Activated CD8-positive, alpha-beta memory T cell treated with anti-CD3 and anti-CD28 coated beads, Interleukin-2, amount 50 U/mL, for 1 hour (primary cell): ENCODE data around the gene SNW1.
"Not testable (repeated sequence)": the region's sequence is repeated elsewhere in the genome, so short reads cannot be mapped to it uniquely, and the experiment has no call there.

ENCODE experiments used
- DNase-seq: peaks from one replicate; pipeline ENCODE4 v3.0.0-alpha.2; 2020; ENCODE audit errors: extremely low read depth

The SNW1 gene

DNA sequence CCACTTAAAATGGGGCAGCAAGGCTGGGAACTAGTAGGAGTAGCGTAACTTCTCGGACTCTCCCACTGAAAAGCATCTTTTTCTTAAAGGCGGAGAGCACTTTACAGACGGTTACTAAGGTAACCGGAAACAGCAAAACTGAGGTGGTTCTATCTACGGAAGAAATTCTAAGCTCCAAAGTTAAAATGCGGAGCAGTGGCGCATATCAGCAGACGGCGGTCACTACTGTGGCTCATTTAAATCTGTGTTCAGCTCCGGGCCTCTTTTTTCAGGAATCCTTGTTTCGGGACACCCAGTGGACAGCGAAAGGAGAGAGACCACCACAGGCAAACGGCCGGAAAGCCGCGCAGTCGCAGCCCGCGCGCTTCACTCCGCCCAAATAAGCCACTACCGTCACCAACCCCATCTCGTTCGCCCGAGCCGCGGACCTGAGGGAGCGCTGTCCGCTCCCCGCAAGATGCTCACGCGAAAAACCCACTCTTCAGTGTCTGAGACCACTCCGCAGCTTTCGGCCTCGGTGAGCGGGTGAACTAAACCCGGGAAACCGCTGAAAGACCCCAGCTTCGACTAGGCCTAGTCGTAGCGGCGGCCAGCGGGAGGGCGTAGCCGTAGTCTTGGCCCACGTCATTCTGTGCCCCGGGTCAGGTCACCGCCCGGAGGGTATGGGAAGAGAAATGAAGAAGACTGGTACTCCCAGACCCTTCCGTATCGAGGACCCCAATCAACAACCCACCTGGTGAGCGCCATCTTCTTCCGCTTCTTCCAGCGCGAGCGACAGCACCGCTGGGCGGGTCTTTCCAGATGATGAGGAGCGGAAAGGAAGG, at the start of gene SNW1:
TSS of gene SNW1 (minus strand) at position 776 of the 824 bp plus-strand sequence. CDS start at position 747, 29 bp downstream.
- peak; percentile 78 for DNase-seq

DNA sequence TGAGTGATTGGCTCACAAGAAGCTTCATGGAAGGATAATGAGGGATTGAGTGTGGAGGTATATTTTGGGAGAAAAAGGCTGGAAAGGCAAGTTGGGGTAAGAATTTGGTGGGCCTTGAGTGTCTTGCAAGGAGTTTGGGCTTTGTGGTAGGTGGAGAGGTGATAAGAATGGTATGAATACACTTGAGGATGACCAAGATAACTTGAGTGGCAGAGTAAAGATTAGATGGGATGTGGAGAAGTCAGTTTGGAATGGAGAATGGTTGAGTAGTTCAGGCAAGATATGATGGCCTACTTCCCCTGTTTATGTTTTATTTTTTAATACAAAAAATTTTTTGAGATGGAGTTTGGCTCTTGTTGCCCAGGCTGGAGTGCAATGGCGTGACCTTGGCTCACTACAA, 48.1 kb upstream of the SNW1 start:
- no peak for DNase-seq

DNA sequence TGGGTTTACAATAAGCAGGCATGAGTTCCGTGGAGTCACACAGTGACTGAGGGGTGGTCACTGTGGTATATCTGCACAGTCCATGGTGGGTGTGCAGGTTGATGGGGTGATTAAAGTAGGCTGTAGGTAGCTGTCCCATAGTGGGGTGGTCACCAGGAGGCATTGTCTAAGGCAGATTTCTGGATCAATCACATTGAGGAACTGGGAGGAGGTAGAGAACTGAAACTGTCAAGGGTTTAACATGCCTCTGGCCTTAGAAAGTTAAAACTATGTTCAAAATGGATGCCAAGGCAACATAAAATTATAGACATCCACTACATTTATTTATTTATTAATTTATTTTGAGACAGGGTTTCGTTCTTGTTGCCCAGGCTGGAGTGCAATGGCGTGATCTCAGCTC, 47.3 kb upstream of the SNW1 start:
- no peak for DNase-seq

DNA sequence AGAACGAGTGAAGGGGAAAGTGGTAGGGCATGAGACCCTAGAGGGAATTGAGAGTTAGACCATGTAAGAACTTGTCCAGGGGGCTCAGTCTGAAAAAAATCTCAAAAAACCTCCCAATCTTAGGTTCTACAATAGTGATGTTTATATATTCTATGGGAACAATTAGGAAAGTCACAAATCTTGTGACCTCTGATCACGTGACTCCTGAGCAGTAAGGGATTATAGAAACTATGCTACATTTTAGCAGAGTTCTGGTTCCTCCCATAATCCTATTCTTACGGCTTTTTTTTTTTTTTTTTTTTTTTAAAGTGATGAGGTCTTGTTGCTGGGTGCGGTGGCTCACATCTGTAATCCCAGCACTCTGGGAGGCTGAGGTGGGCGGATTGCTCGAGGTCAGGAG, 44.8 kb upstream of the SNW1 start:
- no peak for DNase-seq

DNA sequence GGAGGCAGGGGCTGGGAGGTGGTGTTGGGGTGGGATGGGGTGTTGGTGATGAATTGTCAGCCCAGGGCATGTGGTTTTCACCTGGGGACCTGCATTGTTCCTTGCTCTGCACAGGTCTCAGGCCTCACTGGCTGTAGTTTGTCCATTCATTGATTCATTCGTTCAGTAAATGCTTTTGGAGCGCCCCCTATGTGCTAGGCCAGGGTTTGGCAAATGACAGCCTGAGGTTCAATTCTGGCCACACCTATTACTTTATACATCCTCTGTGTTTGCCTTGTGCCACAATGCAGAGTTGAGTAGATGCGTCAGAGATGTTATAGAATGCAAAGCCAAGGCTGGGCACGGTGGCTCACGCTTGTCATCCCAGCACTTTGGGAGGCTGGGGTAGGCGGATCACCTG, 43.6 kb upstream of the SNW1 start:
- no peak for DNase-seq

DNA sequence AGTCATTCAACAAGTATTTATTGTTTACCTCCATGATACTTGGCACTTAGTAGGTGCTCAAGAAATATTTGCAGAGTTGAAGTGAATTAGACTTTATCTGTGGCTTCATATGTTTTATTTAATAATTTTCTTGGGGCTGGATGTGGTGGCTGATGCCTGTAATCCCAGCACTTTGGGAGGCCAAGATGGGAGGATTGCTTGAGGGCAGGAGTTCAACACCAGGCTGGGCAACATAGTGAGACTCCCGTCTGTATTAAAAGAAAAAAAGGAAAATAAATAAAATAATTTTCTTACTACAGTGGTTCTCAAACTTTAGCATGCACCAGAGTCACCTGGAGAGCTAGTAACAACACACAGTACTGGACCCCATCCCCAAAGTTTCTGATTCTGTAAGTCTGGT, 39.9 kb upstream of the SNW1 start:
- no peak for DNase-seq

DNA sequence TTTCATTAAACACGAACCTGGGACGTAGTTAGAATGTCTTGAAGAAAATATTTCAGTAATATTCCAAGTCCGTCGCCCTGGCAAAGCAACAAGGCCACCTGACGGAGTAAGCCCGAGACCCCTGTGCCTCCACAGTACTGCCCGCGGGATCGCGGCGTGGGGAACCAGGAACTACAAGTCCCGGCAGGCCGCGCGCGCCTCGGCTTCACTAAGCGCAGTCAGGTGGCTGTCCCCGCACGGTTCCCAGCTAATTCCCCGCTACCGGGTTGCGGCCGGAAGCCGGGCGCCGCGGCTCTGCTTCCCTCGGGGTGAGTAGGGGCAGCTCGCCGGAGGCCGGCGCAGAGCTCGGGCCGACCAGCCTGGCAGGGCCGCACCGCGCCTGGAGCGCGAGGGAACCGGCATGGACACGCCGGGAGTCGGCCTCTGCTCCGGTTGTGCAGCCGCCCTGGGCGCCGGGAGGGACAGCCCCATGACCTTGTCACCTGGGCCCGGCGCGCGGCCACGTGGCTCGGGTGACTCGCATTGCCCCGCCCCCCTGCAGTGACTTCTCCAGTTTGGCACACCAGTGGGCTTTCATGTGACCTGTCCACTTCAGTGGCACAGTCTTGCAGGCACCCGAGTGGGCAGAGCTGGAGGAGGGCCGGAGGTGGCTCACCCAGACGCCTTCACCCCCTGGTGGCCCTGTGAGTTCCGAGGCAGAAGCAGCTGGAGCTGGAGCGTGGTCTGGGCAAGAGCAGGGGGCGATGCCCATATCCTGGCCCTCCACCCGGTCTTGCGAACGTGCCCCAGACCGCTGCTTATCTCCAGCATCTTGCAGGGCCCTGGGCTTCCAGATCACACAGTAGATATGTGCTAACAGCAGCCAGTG, 39.1 kb upstream of the SNW1 start, which contains the start of gene ADCK1:
TSS of gene ADCK1 (plus strand) at position 247 of the 868 bp plus-strand sequence. CDS start 18,870 bp downstream, outside the sequence.
- peak; percentile 36 for DNase-seq

DNA sequence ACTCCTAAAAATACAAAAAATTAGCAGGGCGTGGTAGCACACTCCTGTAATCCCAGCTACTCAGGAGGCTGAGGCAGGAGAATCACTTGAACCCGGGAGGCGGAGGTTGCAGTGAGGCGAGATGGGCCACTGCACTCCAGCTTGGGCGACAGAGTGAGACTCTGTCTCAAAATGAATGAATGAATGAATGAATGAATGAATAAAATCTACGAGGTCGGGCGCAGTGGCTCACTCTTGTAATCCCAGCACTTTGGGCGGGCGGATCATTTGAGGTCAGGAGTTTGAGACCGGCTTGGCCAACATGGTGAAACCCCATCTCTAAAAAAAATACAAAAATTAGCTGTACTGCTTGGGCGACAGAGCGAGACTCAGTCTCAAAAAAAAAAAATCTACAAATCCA, 38.5 kb upstream of the SNW1 start:
- DNase-seq = not testable (repeated sequence)

DNA sequence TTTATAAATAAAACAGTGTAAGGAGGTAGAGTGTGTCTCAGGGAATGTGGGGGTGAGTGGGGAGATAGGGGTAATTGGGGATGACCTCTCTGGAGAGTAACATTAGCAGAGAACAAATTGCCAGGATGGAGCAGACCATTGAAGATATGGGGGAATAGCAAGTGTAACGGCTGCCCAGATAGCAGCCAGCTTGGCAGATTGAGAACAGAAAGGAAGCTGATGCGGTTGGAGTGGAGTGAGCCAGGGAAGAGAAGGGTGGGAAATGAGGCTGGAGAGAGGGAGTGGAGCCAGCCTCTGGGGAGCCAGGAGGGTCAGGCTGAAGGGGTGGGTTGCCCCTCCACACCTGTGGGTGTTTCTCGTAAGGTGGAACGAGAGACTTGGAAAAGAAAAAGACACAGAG, 33.4 kb upstream of the SNW1 start:
- DNase-seq = no peak

DNA sequence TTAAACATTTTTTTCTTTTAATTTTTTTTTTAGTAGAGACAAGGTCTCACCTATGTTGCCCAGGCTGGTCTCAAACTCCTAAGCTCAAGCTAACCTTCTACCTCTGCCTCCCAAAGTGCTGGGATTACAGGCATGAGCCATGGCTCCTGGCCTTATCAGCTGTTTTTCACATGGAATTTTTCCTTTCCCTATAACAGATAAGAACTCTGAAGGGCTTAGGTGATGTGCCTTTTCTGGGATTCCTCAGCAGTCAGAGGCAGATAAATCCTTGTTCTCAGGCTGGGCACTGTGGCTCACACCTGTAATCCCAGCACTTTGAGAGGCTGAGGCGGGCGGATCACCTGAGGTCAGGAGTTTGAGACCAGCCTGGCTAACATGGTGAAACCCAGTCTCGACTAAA, 32.3 kb upstream of the SNW1 start:
- not testable (repeated sequence) for DNase-seq

DNA sequence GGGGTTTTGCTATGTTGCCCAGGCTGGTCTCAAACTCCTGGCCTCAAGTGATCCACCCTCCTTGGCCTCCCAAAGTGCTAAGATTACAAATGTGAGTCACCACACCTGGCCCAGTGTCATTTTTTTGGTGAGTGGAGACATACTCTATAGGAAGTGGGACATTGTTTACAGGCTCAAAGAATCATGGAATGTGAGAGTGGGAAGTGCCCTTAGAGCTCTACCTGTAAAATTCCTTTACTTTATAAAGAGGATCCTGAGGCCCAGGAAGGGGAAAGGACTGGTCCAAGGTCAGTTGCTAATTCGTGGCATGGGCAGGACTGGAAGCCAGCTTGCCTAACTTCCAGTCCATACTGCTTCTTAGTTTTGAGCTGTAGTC, 30.3 kb upstream of the SNW1 start:
- no peak for DNase-seq

DNA sequence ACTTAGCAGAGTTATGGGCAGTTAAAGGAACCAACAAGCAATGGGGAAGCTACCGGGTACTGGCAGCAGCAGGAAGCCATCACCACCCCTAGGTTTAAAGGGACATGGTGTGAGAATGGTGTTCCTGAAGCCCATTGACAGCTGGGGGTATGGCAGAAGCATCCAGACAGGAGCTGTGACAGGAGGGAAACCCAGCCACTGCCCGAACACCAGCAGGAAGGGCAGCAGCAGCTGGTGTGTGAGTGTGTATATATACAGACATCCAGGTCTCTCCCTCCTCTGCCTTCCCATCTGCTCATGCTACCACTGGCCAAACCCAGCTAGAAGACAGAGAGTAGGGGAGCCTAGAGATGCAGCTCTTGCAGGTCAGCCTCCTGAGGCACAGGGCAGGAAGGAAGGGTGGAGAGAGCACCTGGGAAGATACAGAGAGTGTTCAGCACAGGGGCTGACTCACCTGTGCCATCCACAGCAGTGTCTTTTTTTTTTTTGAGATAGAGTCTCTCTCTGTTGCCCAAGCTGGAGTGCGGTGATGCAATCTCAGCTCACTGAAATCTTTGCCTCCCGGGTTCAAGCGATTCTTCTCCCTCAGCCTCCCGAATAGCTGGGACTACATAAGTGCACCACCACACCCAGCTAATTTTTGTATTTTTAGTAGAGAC, 29.7 kb upstream of the SNW1 start:
- DNase-seq = no peak

DNA sequence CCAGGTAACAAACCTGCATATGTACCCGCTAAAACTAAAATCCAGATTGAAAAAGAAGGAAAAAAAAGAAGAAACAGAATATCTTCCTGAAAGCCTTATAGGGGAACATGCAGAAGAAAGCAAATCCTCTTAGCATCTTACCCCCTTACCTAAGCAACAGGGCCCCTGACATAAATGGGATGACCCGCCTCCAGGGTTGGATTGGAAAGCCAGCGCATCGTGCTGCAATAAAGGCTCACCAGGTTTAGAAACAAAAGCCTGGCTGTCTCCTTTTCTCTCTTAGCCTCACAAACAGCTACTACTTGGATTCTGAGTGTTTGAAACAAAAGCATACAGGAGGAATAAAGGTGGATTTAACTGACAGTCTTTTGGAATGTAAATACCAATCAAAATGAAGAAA, 25.2 kb upstream of the SNW1 start:
- DNase-seq = no peak

DNA sequence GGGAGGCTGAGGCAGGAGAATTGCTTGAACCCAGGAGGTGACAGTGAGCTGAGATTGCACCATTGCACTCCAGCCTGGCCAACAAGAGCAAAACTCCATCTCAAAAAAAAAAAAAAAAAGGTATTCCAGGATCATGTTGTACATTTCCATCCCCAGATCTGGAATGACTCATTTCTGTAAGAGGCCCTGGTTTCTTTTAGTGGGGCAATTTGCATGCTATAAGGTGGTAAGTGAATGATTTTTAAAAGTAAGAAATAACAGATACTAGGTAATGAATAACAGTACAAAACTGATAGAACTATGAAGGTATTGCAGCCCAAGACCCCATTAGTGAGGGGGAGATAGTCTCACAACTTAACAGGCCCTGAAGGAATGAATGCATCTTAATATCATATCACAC, 21.2 kb upstream of the SNW1 start:
- no peak for DNase-seq

DNA sequence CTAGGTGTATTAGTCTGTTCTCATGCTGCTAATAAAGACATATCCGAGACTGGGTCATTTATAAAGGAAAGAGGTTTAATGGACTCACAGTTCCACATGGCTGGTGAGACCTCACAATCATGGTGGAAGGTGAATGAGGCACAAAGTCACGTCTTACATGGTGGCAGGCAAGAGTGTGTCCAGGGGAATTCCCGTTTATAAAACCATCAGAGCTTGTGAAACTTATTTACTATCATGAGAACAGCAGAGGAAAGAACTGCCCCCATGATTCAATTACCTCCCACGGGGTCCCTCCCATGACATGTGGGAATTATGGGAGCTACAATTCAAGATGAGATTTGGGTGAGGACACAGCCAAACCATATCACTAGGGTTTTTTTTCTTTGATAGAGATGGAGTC, 13.0 kb upstream of the SNW1 start:
- not testable (repeated sequence) for DNase-seq

DNA sequence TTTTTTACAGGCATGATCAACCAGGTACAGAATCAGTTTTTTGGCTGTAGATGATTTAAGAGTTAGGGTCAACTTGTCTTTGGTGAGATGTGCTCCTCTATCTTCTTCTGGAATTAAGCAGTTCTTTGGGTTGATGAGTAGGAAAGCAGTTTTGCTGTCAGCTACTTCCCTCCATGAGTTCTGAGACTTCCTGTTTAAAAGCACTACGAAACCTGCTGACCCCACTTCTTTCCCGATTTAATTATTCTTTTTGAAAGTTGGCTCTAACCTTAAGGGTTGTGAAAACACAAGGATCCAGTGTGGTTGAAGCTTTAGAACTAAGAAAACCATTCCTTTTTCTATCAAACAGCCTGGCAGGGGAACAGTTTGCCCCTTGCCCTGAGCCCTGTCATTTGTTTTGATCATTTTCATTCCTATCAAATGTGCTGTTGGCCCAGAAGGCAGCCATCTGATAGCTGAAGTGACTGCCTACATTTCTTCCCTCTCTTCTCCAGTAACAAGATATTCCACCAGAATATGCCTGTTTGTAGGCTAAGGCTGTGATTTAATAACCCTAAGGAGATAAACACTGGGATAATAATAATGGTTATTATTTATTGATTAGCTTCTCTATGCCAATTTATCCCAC, 7.6 kb upstream of the SNW1 start:
- not testable (repeated sequence) for DNase-seq

DNA sequence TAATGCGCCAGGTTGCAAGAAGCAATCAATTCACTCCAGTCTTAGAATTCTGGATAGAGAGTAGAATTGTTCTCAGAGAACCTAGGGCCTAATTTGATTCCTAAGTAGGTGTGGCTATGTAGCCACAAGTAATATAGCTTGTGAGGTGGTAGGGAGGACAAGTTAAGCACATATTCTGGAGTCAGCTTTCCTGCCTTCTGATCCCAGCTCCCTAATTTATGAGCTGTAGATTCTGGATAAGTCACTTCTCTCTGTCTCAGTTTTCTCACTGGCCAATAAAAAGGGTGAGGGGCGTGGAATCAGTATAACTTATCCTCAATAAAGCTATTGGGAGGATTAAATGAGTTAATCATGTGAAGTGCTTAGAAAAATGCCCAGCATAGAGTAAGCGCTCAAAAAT, 3.0 kb upstream of the SNW1 start:
- DNase-seq = no peak

DNA sequence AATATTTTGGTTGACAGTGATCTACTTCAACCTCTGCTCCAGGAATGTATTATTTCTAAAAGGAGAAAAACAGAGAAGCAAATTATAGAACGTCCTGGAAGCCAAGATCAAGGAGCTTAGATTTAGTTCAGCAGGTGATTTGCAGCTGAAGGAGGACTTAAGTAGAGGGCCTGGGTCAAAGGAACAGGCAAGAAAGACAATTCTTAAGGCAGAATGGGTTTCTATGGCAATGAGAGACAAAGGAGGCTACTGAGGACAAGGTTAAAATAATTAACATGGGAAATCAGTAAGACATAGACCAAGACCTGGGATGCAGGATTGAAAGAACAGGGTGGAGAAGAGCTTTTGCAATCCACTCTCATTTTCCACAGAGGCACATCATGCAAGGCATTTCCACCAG, 2.4 kb upstream of the SNW1 start:
- DNase-seq = no peak

DNA sequence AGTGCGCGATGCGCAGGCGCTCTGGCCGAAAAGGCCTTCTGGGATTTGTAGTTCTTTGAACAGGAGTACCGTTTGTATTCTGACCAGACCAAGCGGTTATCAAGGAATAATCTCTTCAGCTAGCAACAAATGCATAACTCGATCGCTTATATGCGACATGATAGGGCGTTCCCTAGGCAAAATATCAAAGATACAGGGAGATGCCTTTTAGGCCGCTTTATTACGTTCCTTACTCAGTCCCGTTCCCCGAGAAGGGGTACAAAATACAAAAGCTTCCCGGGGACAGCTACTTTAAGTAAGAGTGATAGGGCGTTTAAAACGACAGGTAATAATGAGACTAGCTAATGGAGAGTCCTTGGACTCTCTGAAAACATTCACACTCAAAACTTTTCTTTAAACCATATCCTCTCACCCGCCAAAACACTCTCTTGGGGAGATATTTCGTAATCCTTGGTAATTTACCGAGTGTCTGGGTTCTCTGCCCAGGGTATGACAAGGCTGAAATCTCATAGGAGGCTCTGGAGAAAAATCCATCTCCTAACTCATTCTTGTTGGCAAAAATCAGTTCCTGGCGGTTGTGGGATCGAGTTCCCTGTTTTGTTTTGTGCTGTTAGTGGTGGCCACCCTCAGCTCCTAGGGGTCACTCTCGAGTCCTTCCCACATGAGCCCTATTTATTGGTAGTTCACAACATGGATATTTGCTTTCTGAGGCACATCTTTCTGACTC, 412 bp upstream of the SNW1 start:
- no peak for DNase-seq

DNA sequence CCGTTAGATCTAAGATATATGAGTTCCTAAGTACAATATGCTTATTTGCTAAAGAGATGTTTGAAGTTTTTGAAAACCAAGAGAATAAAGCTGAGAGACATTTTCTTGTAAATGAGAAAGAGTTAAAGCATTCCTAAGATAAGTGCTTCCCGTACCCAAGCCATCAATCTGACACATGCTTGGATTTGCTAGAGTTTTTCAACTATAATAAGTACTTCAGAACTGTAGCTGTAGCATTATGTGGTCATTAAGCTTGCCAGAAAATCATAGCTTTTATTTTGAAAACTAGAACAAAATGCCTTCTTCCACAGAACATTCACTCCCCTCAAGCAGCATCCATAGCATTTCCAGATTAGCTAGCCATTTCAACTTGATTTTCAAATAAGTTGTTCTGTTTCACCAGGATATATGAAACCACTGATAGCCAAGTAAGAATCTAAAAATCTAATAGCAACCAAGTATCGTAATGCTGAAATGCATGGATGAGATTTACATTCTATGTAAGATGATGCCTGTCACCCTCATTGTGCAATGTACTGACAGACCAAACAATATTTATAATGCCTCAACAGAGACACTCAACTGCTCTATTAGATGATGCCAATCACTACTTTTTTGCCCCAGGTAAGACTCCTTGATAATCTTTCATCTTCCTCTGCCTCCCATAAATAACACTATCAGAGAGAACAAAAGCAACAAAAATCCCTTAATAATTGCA, 8.0 kb downstream of the SNW1 start:
- no peak for DNase-seq

DNA sequence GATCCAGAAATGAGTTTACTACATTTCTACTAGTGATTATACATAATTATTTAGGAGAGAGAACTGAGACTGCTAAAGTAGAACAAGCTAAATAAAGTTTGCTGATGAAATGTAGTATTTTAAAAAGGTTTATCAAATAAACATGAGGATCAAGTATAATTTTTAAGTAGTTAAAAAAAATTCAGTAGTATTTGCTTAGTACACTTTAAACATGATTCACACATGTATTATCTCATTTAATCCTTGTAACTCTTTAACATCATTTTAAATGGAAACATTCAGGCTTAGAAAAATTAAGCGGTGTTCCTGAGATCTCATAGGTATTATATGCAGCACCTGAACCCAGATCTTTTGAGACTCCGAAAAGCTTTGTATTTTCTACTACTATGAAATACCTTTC, 8.7 kb downstream of the SNW1 start:
- no peak for DNase-seq
